ENCODE results near the gene SLC35F3. TPM values are rescaled to one million over a fixed set of nuclear protein-coding genes. Genes with fewer than 3 reads are reported as not detected.
A peak's percentile ranks its signal among the peaks of the same experiment; 100 is the strongest.

The SLC35F3 gene
- total and polyA plus RNA-seq, 8 donors, result 1.4 to 7.1 (median 2.5) TPM

- no peak for TF ChIP-seq CTCF (IDR thresholded peaks at IDR 0.05)
- ATAC-seq (no peak), DNase-seq (no peak), FAIRE-seq (no peak)
- intact Hi-C loops (cut with DNase I), result no loop called here
- Histone ChIP-seq H3K27me3 (no peaks in the 10 kb centered on the region), H3K9me3 (no peaks in the 10 kb centered on the region), H3K4me3 (no peak overlapping the region), H3K36me3 (no peaks in the 10 kb centered on the region), H3K27ac (no peak overlapping the region), H3K4me1 (no peaks in the 10 kb centered on the region)
- WGBS, 2 donors, result 91% methylated on average over 1 of the region's 1 CpG
Measured at GRCh38 chr1:234044079-234044478, 139.6 kb downstream of the SLC35F3 start.

- DNase-seq, result no peak
- no peak overlapping the region for H3K27ac ChIP-seq
- no peak for FAIRE-seq
- ATAC-seq, result no peak
- H3K4me1 ChIP-seq, result no peaks in the 10 kb centered on the region
- intact Hi-C loops (cut with DNase I), result no loop called here
- no peaks in the 10 kb centered on the region for H3K27me3 ChIP-seq
- no peak overlapping the region for H3K4me3 ChIP-seq
- no peaks in the 10 kb centered on the region for H3K9me3 ChIP-seq
- H3K36me3 ChIP-seq, result no peaks in the 10 kb centered on the region
- no peak for TF ChIP-seq CTCF (IDR thresholded peaks at IDR 0.05)
Measured at GRCh38 chr1:234047123-234047522, 142.6 kb downstream of the SLC35F3 start.

- intact Hi-C loops (cut with DNase I), result no loop called here
- no peaks in the 10 kb centered on the region for H3K27me3 ChIP-seq
- no peaks in the 10 kb centered on the region for H3K36me3 ChIP-seq
- FAIRE-seq (no peak), DNase-seq (no peak), ATAC-seq (no peak)
- no peak overlapping the region for H3K4me3 ChIP-seq
- no peaks in the 10 kb centered on the region for H3K4me1 ChIP-seq
- H3K9me3 ChIP-seq, result no peaks in the 10 kb centered on the region
- WGBS, 2 donors, result 56 to 71% methylated on average over 3 of the region's 3 CpGs
- no peak overlapping the region for H3K27ac ChIP-seq
- TF ChIP-seq CTCF (IDR thresholded peaks at IDR 0.05), result no peak
Measured at GRCh38 chr1:234062166-234062565, 157.7 kb downstream of the SLC35F3 start.

GRCh38 chr1:234065794-234066447 is 161.4 kb downstream of the SLC35F3 start:
- peak; percentile 69 to 77 (median 76) for TF ChIP-seq CTCF (IDR thresholded peaks at IDR 0.05)
- H3K27ac ChIP-seq, result no peak overlapping the region
- peak; percentile 64 to 87 (median 86) for ATAC-seq
- no peaks in the 10 kb centered on the region for H3K36me3 ChIP-seq
- no peaks in the 10 kb centered on the region for H3K4me1 ChIP-seq
- no peaks in the 10 kb centered on the region for H3K9me3 ChIP-seq
- WGBS, 2 donors, result 19 to 20% methylated on average over 17 of the region's 17 CpGs
- no peak overlapping the region for H3K4me3 ChIP-seq
- intact Hi-C loops (cut with DNase I), result no loop called here
- no peak for FAIRE-seq
- peak; percentile 48 to 97 (median 79) for DNase-seq
- H3K27me3 ChIP-seq, result no peaks in the 10 kb centered on the region

GRCh38 chr1:234067581-234068337 is 163.3 kb downstream of the SLC35F3 start:
- Histone ChIP-seq H3K27ac (no peak overlapping the region), H3K36me3 (no peaks in the 10 kb centered on the region), H3K27me3 (no peaks in the 10 kb centered on the region), H3K4me1 (no peaks in the 10 kb centered on the region), H3K4me3 (no peak overlapping the region), H3K9me3 (no peaks in the 10 kb centered on the region)
- DNase-seq (no peak), ATAC-seq (no peak), FAIRE-seq (no peak)
- no peak for TF ChIP-seq CTCF (IDR thresholded peaks at IDR 0.05)
- intact Hi-C loops (cut with DNase I), result no loop called here
- 70% methylated on average over 8 of the region's 8 CpGs for WGBS, 2 donors
